ENCODE data around the gene MAPK7. TPM values are rescaled to one million over a fixed set of nuclear protein-coding genes. Genes with fewer than 3 reads are reported as not detected.

The MAPK7 gene
- total RNA-seq, 1 donor from 2014 or later: 35.2 TPM

DNA sequence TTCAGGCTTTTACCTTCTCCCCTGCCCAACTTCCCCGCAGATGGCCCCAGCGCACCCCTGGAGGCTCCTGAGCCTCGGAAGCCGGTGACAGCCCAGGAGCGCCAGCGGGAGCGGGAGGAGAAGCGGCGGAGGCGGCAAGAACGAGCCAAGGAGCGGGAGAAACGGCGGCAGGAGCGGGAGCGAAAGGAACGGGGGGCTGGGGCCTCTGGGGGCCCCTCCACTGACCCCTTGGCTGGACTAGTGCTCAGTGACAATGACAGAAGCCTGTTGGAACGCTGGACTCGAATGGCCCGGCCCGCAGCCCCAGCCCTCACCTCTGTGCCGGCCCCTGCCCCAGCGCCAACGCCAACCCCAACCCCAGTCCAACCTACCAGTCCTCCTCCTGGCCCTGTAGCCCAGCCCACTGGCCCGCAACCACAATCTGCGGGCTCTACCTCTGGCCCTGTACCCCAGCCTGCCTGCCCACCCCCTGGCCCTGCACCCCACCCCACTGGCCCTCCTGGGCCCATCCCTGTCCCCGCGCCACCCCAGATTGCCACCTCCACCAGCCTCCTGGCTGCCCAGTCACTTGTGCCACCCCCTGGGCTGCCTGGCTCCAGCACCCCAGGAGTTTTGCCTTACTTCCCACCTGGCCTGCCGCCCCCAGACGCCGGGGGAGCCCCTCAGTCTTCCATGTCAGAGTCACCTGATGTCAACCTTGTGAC lies 3.6 kb downstream of the MAPK7 start:
- ATAC-seq: no peak

DNA sequence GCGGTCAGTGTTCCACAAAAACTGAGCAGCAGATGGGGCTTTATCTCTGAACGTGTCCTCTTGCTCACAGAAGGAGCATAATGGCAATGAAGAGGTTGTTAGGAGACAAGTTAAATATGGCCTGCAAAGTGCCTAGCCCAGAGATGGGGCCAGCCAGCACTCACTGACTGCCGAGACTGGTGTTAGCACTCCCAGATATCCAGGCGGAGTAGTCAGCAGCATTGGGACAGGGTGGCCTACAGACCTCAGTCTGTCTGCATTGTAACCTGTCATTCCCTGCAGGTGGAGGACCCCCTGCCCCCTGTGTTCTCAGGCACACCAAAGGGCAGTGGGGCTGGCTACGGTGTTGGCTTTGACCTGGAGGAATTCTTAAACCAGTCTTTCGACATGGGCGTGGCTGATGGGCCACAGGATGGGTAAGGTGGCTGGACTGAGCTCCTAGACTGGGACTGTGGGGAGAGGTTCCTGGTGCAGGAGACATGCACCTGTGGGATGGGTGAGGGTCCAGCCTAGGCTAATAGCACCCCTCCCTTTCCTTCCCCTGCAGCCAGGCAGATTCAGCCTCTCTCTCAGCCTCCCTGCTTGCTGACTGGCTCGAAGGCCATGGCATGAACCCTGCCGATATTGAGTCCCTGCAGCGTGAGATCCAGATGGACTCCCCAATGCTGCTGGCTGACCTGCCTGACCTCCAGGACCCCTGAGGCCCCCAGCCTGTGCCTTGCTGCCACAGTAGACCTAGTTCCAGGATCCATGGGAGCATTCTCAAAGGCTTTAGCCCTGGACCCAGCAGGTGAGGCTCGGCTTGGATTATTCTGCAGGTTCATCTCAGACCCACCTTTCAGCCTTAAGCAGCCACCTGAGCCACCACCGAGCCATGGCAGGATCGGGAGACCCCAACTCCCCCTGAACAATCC lies 4.5 kb downstream of the MAPK7 start:
- ATAC-seq: no peak

DNA sequence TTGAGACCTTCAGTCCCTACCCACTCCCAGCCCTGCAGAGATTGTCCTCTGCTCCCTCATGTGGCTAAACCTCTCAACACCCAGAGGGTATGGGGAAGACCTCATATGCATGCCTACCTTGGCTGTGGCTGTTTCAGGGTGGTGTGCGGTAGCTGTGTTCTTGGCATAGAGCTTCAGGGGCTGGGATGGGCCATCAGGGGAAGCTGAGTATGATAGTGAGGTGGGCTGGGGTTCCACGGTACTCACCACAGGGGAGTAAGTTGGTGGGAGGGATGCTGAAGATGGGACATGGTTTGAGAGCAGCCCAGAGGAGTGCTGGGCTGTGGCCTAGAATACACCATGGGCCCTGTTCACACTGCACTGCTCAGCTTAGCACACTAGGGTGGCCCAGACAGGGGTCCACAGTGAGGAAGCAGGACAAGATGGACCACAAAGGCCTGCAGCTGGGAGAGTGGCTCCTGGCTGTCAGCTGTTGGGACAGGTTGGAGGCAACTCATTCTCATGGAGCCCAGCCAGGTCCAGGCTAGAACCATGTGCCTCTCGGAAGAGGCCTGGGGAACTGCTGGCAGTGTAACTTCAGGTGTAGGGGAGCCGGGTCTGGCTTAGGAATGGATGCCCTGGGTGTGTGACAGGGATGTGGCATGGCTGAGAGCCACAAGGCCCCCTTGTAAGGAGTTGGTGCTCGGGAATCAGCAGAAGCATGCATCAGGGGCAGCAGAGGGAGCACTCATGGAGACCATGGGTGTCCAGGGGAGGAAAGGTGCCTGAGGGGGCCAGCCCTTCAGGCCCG lies 5.6 kb downstream of the MAPK7 start:
- no peak for ATAC-seq

DNA sequence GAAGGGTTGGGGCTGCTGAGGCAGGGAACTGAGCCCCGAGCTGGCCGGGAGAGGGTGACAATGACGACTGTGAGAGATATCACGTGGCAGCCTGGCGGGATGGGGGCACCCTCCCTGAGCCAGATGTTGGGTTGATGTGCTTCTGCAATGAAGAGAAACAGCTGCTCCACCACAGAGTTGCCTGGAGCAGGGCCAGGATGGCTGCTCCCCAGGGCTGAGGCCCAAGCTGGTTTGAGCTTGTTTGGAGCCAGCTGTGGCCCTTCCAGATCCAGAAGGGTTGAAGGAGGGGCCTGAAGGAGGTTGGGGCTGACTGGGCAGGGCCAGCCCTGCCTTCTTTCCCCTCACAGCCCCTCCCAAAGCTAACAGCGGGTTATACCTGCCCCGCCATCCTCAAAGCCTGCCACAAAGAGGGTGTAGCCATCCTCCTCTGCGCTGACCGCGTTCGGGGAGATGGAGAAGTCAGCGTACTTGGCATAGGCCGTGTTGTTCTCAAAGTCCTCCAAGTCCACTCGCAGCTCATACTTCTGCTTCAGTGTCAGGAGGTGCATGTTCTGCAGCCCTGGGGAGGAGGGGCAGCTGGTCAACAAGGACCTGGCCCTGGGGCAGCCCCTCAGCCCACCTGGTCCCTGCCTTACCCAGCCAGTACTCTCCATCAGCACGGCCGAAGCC lies 6.6 kb downstream of the MAPK7 start:
- ATAC-seq: peak; percentile 86

DNA sequence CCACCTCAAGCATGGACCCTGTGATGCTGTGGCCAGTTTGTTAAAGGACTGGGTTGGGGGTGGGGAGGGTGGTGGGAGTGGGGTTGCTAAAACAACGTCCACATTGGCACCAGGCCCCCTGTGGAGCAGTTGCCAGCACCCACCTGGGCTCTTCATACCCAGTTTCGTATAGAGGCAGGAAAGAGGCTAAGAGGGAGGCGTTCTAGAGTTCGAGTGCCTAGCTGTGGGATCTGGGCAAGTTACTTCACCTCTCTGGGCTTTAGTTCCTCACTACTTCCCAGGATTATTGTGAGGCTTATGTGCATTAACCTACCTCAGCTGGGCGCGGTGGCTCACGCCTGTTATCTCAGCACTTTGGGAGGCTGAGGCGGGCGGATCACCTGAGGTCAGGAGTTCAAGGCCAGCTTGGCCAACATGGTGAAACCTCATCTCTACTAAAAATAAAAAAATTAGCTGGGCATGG lies 7.3 kb downstream of the MAPK7 start:
- ATAC-seq: peak; percentile 56

DNA sequence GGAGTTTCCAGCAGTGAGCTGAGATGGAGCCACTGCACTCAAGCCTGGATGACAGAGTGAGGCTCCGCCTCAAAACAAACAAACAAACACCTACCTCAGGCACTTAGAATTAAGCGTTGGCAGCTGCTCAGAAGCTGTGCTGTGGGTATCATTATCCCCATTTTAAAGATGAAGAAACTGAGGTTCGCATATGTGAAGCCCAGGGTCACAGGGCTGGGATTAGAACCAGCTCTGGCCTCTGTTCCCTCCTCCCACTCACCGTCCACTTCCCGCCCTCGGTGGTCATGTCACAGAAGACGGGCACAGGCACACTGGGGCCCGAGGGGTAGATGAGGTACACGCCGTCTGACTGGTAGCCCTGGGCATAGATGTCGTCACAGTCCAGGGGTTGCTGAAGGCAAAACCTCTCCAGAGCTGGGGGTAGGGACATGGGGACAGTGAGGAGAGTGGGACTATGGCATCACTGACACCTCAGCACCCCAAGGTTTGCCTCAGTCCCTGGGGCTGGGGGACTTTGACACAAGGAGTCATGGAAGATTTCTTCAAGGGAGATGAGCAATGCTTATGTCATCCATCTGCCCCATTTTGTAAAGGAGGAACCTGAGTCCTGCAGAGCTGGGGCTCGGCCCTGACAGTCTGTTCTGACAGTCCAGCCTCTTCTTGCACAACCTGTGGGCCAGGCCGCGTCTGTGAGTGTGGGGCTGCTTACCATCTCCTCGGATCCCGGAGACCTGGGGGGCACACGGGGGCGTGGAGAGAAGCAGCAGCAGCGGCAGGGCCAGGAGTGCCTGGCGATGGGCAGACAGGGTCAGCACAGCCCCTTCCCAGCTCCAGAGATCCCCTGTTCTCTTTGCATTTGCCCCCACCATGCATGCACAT lies 8.0 kb downstream of the MAPK7 start:
- ATAC-seq: peak; percentile 57

DNA sequence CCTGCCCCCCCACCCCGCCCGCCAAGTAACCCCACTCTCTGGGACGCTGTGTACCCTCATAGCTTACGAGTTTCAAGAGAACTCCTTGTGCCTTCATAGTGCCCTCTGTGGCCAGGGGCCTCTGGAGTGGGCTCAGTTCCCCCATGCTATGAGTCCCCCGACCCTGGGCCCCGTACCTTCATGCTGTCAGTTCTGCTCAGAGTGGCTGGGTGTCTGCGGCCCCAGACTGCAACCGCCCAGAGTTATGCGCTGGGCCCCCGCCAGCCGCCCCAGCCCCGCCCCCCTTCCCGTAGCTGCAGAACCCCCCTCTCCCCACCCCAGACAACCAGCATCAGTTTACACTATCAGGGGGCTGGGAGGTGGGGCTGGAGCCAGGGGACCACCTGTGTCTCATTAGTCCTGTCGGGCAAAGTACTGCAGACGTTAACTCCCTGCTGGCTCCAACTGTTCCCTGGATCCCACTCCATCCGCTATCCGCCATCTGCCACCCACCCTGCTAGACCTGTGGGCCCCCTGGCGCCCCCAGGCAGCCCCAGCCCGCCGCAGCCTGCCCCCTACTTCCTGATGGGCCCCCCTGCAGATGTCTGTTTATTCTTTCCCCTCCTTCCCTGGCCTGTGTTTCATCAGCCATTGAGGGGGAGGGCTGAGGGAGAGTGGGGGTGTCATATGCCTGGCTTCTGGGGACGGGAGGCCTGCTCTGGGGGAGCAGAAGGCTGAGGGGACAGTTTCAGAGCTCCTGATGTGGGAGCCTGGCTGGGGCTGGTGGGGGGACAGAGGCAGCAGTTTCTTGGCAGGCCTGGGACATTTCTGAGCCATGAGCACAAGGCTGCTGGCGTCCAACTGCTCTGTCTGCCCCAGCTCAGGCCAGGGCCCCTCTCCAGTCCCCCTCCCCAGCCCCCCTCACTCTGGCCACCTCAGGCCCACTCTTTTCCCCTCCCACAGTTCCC lies 8.9 kb downstream of the MAPK7 start, which contains the start of gene MFAP4:
Gene MFAP4, minus strand, starts transcription at position 217 of the 947 bp plus-strand sequence. Its CDS starts 35 bp downstream, at position 182.
- ATAC-seq: no peak

DNA sequence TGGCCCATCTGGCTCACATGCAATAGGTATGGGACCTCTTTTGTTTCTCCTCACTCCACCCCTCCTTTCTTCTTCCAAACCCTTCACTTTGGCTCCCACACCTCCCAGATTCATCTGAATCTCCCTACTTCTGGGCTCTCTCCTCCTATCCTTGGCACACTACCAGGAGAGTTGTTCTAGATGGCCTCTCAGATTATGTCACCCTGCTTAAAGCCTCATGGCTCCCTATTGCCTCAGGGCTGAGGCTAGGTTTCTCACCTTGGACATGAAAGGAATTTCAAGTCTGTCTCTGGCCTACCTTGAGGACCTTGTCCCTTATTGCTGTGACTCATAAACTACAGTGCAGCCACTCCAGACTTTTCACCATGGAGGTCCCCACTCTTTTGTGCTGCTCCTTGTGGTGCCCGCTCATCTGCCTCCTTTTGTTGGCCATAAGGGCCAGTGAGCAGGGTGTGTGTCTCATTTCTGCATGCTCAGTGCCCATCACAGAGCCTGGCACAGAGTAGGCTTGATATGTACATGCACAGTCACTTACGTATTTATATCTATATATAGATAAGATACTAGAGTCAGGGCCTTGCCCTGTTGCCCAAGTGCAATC lies 9.7 kb downstream of the MAPK7 start:
- ATAC-seq: no peak

DNA sequence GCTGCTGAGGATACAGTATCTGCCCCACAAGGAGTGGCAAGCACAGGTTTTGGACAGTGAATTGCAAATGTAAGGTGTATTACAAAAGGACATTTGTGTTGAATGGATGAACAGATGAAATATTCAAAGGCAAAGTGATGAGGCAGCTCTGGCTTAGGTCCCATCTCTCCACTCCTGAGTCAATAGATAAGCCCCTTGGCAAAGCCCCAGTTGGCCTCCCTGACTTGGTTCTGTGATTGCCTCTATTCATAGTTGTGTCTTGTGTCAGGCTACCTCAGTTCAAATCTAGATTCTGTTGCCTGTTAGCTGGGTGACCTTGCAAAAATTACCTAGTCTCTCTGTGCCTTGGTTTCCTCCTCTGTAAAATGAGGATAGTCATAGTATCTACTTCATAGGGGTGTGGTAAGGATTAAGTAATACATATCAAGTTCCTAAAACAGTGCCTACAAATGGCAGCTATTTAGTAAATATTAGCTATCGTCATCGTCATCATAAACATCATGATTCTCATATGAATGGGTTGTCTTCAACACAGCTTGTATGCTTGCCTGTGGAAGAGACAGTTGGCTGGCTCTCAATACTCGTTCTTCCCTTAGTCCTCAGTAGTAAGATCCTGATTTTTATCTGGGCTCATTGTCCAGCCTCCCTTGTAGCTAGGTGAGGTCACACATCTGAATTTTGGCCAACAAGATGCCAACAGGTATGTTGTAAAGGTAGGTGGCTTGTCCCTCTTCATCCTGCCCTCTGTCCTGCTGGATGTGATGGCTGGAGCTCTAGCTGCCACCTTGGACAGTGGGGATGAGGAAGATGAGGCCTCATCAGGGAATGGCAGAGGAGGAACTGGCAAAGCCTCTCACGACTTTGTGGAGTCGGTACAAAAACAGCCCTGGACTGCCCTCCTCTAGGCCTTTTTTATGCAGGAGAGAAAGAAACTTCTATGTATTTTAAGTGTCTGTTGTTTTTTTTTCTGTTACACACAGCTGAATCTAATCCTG lies 10.8 kb downstream of the MAPK7 start:
- ATAC-seq: no peak

DNA sequence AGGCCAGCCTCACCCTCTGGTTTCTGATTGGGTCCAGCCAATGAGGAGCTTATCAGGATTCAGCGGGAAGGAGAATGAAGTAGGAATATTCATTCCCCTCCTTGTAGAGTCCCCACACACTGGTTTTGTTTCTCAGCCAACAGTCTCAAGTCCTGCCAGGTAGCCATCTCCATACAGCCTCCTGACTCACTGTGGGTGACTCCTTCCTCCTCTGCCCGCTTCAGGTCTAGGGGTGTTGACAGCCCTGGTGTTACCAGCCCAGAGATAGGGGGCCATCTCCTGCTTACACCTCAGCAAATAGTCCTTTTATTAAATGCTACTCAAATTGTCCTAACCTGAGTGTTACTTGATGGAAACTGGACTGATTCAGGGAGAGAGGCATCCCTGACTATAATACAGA lies 12.7 kb downstream of the MAPK7 start:
- ATAC-seq: no peak

DNA sequence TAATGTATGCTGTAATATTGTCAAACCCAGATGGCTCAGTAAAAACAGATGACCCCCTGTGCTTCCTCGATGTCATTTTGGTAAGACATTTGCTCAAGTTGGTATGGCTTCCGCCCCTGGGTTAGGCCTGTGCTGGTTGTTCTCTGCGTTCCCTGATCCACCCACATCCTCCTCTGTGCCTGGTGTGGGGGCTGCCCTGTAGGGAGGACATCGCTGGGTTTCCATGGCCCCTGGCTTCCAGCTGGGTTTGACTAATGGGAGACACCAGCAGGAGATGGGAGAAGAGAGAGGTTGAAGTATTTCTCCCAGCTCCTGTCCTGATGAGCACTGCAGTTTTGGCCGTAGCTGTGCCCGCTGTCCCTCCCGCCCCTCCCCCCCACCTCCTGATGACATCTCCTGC lies 13.1 kb downstream of the MAPK7 start:
- no peak for ATAC-seq

DNA sequence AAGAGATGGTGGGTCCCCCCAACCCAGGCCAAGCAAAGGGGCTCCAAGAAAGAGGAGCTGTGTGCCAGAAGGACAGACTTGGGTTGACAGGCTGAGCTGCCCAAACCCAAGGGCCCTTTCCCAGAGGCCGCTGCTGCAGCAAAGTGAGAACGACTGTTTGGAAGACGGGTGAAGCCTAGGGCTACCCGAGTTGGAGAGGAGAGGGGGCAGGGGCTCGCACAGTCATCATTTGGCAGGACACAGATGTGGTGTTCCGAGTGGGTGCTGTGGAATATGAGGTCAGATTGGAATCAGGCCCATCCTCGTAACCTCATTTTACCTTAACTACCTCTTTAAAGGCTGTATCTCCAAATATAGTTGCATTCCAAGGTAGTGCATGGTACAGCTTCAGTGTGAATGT lies 14.0 kb downstream of the MAPK7 start:
- ATAC-seq: no peak

DNA sequence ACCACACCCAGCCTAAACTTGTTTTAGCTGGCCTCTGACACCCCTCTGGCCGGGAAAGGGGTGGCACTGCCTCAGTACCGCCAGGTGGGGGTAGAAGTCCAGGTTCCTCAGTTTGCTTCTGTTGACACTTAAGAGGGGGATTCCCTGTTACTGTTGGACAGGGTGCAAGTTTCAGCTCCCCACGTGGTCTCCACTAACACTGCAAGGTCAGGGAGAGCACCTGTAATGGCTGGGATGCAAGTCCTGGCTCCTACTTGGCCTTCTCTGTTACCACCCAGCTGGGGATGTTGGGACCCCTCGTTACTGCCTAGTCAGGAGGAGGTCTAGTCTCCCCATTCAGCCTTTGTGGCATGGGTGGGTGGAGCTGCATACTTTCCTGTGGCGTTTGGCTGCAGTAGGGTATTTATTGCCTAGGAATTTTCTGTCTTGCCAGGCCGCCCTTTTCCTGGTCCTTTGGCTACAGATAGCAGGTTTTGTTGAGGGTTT lies 19.3 kb downstream of the MAPK7 start:
- ATAC-seq: peak; percentile 85

DNA sequence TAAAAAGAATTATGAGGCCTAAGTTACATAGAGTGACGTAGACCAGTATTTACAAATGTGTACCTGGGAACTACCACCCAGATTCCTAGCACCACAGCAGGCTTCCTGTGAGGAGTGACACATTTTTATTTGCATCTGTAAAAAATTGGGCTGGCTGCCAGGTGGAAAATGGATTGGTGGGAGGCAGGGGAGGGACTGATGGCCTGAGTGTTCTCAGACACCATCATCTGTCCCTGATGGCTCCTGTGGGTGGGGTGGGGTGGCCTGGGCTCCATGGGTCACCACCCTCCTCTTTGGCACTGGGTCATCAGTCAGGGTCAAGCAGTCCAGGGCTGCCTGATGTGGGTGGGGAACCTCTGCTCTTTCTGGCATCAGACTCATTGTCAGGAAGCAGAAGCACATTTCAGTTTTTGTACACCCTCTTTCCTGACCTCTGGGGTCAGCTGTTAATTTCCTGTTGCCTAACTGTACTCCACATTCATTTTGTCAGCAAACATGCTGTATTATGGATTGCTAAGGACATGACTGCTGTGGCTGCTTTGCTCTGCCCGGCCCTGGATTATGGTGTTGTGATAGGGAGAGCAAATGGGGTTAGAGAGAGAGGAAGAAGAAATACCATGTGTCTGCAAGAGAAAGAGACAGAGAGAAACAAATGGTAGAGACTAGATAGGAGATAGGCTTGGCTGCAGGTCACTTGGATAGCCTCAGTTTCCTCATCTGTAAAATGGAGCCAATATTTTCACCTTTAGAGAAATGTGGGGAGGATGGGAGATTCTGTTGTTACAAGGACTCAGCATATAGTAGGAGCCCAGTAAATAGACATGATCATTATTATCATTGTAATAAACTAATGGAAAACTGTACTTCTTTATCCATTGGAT lies 20.2 kb downstream of the MAPK7 start:
- ATAC-seq: peak; percentile 59

DNA sequence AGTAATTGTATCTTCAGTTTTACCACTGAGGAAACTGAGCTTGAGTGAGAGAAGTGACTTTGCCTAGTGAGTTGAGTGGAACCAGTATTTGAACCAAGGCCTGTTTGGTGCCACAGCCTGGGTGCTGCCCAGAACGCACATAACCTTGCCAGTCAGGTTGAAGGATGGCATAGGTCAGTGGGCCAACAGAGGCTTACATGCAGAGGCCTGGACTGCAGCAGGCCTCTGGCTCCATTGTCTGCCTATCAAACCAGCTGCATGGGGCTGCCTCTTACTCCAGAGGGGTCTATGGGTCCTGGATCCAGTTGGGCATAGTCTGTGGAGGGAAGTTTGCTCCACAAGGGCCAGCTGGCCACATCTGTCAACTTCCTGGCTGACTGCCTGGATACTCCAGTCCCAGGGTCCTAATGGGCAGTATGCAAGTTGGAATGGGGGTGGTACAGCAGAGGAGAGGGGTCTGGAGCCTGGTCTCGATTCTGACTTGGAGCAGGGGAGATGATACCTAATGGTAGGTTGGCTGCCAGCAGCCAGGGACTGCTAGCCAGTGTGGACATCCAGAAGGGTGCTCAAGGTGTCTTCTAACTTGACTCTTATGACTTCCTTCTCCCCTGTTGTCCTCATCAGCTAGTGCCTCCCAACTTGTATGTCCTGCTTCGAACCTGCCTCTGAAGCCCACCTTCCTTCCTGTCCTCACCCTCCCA lies 21.6 kb downstream of the MAPK7 start:
- no peak for ATAC-seq

DNA sequence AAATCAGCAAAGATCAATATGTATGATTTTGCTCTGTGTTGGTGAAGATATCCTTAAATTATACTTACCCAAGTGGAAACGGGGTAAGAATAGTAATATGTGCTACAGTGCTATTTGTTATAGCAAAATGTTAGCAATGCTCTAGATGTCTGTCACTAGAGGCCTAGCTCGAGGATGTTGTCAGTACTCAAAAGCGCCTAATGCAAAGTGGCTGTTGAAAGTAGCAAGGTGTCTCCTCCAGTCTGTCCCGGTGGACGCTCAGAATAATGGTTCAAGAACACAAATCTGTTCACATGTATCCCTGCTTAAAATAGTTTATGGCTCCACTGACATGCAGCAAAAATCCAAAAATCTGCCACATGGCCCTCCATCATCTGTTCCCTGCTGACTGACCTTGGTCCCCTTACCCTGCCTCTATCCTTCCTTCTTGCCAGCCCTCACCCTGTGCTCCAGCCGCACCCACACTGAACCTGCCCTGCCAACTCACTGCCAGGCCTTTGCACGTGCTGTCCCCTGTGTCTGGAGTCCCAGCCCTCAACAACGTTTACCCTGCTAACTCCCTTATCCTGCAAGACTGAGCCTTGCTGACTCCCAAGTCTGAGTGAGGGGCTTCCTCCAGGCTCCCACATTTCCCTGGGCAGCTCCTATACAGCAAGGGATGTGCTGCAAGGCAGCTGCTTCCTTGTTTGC lies 23.2 kb downstream of the MAPK7 start:
- ATAC-seq: no peak

All from esophagus mucosa (tissue), 1 donor.